Adrenal gland (tissue), 12 donors: Measurements from ENCODE around the gene GLTPD2. TPM values are rescaled to one million over a fixed set of nuclear protein-coding genes. Genes with fewer than 3 reads are reported as not detected.

Source experiments
- DNase-seq, 7 donors: peaks; one replicate each; pipeline ENCODE4 v3.0.0-alpha.2; 2019 to 2020
- H3K27ac ChIP-seq, 5 donors: fragments of 200-600 bp; sonication (generic) in 4 of 5; 1 replicate in 3 of 5; 2 replicates in 2 of 5; pipeline versions ENCODE4 v1.5.1 to v1.8.0; 2016 to 2020; ENCODE audit warnings: mild to moderate bottlenecking in 1 of 5
- H3K27me3 ChIP-seq: fragments of 200-600 bp; 2 replicates; pipeline ENCODE4 v1.8.0; 2021
- H3K36me3 ChIP-seq, 2 donors: fragments of 200-600 bp; replicated peaks in 1 of 2; 1 replicate in 1 of 2; 2 replicates in 1 of 2; pipeline versions ENCODE4 v1.5.1 to v1.8.0; 2018 to 2022
- H3K4me1 ChIP-seq, 2 donors: fragments of 200-600 bp; replicated peaks in 1 of 2; 1 replicate in 1 of 2; 2 replicates in 1 of 2; pipeline versions ENCODE4 v1.5.1 to v1.8.0; 2018 to 2021
- H3K4me3 ChIP-seq, 4 donors: fragments of 200-600 bp; sonication (generic) in 3 of 4; one replicate each; pipeline ENCODE4 v1.5.1; 2016 to 2018
- H3K9me3 ChIP-seq, 3 donors: fragments of 200-600 bp; sonication (generic) in 1 of 3; replicated peaks in 1 of 3; 1 replicate in 2 of 3; 2 replicates in 1 of 3; pipeline versions ENCODE4 v1.5.1 to v1.8.0; 2016 to 2021
- POLR2A ChIP-seq, 2 donors: fragments of 450-650 bp; IDR thresholded peaks; one replicate each; pipeline ENCODE4 v1.6.1; 2017; ENCODE audit warnings: antibody characterized with exemption in 2 of 2, mild to moderate bottlenecking in 2 of 2, moderate library complexity in 1 of 2
- WGBS, 4 donors: extraction: QIAGEN DNeasy Blood & Tissue Kit in 2 of 4; methylation state at CpG; one replicate each; pipeline versions ENCODE4 v1.1.5 to v1.1.7; 2013 to 2017; 5-methylcytosine and 5-hydroxymethylcytosine counted together
- intact Hi-C, 2 donors: fragments of 100-400 bp; cut with DNase I; formaldehyde crosslinking; loops; one replicate each; pipeline versions ENCODE4 v1.14.1 to v1.15.0; 2022 to 2023
- polyA plus RNA-seq, 3 donors: library from polyadenylated mRNA; stranded (reverse); fragments of 200-250 nt in 2 of 3; fragments of 350-450 nt in 1 of 3; fragmentation: Illumina TruSeq in 1 of 3; extraction: RNeasy Lipid Tissue Mini Kit (QIAGEN cat#74804) in 1 of 3; gene quantifications; one replicate each; pipeline ENCODE4 v1.2.3, GENCODE V29; 2013 to 2014
- total RNA-seq, 9 donors: library from RNA; depleted of rRNA in 4 of 9; stranded (reverse); fragments of >200 nt in 4 of 9; fragments of 120-200 nt in 1 of 9; fragmentation: NEBNext Ultra II Directional in 1 of 9; extraction: Animal tissue kit (Norgen Biotek cat#: 25700) in 1 of 9; gene quantifications; one replicate each; pipeline versions ENCODE4 v1.1.0 to v1.2.4, GENCODE V29; 2013 to 2023
- TF ChIP-seq, protein P1 (sequence below), 6 experiments: fragments of 450-650 bp in 4 of 6; fragments of 200-600 bp in 2 of 6; sonication (generic) in 1 of 6; IDR thresholded peaks; 1 replicate in 5 of 6; 2 replicates in 1 of 6; pipeline versions ENCODE4 v1.5.1 to v1.8.0; 2016 to 2021; ENCODE audit warnings: antibody characterized with exemption in 6 of 6, mild to moderate bottlenecking in 2 of 6, moderate library complexity in 1 of 6
- donor health status: healthy with polysubstance abuse.
- donor health status: Bipolar disorder and iron deficiency.
- donor health status: DM: yes; HTN: yes; CAD: no.
- donor health status: DM: no; HTN: no; CAD: no.
- donor health status: DM: no; HTN: no; CAD: no.
- donor health status: DM: yes; HTN: yes; CAD: no.

GLTPD2 gene
- total and polyA plus RNA-seq, 12 donors = not detected

DNA sequence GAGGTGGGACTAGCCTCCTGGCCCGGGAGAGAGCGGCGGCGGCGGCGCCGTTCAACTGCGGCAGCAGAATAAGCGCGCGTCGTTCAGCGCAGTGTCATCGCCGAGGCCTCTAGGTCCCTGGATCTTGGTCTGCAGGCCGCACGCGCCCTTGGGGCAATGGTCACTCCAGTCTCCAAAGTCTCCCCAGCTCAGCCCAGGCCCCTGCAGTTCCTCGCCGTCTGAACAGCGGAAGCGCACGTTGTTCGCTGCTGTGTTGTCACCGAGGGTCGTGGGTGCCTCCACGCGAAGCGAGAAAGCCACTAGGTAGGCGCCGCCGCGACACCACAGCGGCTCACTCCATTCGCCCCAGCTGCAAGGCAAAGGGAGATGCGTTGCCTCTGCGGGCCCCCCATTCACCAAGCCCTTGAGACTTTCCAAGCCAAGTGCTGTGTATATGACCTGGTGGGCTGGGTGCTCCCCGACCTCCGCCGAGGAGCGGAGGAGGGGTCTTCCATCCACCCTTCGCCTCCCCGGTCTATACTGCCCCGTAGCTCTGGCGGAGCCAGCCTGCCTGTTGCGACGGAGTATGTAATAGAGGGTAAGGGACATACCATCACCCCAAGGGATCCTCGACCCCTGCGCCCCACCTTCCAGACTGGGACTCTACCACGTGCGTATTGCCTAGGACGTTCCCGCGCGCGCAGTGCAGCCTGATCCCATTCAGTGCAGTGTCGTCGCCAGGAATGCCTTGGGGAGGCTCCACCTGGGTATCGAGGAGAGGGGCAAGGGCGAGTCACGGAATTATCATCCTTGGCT lies 3.3 kb upstream of the GLTPD2 start:
- peaks cover 25% of the 10 kb centered on the region for H3K27me3 ChIP-seq

DNA sequence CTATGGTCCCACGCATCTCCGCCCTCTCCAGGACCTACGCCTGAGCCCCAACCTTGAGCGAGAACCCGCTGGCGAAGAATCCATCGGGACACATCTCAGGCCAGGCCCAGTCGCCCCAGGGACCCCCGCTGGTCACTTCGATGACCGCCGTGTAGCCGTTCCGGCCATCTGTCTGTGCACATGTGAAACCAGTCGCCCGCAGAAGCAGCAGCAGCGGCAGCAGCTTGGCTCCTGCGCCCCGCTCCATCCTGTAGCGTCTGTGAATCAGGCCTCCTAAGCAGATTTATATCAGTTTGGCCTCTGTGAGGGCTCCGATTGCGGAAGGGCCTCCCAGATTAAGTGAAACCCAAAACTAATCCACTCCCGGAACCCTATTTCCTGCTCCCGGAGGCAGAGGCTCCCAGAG lies 2.7 kb upstream of the GLTPD2 start, which contains the start of gene VMO1:
Gene VMO1 (minus strand): TSS at position 259 of the 406 bp plus-strand sequence. CDS start 12 bp downstream, at position 247.
- H3K27ac ChIP-seq = peak within 1 kb of the TSS in 1 of 5 donors; percentile 29
- H3K4me1 ChIP-seq = peaks cover 4 to 44% of the 10 kb centered on the region in 2 donors
- no peaks in the 10 kb centered on the region for H3K9me3 ChIP-seq
- H3K4me3 ChIP-seq = peak within 1 kb of the TSS in 1 of 4 donors; percentile 36
- DNase-seq = peak in 3 of 7 donors; percentile 40 to 71 (median 47)
- H3K27me3 ChIP-seq = peaks cover 24% of the 10 kb centered on the region
- H3K36me3 ChIP-seq = no peaks in the 10 kb centered on the region
- intact Hi-C loops = loop anchor here in 1 of 2 donors (10.0 kb wide), 1 partner anchor 51 kb away; the partner anchor contains the start of genes CXCL16, MED11 and ZMYND15
- 7 to 13% (median 11%) methylated on average over 9 to 24 of the region's 24 CpGs for WGBS, 4 donors
- no peak for TF ChIP-seq POLR2A (IDR thresholded peaks at IDR 0.05)
- TF ChIP-seq, protein P1, sequence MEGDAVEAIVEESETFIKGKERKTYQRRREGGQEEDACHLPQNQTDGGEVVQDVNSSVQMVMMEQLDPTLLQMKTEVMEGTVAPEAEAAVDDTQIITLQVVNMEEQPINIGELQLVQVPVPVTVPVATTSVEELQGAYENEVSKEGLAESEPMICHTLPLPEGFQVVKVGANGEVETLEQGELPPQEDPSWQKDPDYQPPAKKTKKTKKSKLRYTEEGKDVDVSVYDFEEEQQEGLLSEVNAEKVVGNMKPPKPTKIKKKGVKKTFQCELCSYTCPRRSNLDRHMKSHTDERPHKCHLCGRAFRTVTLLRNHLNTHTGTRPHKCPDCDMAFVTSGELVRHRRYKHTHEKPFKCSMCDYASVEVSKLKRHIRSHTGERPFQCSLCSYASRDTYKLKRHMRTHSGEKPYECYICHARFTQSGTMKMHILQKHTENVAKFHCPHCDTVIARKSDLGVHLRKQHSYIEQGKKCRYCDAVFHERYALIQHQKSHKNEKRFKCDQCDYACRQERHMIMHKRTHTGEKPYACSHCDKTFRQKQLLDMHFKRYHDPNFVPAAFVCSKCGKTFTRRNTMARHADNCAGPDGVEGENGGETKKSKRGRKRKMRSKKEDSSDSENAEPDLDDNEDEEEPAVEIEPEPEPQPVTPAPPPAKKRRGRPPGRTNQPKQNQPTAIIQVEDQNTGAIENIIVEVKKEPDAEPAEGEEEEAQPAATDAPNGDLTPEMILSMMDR (IDR thresholded peaks at IDR 0.05) = no peak

More for the DNA sequence above, 3.3 kb upstream of the GLTPD2 start:
- no peak for TF ChIP-seq POLR2A (IDR thresholded peaks at IDR 0.05)
- TF ChIP-seq, protein P1 (IDR thresholded peaks at IDR 0.05) = no peak
- peak overlapping the region in 1 of 4 donors; percentile 36 for H3K4me3 ChIP-seq
- 13 to 20% (median 16%) methylated on average over 22 to 61 of the region's 61 CpGs for WGBS, 4 donors
- no peaks in the 10 kb centered on the region for H3K9me3 ChIP-seq
- H3K36me3 ChIP-seq = no peaks in the 10 kb centered on the region
- H3K4me1 ChIP-seq = peaks cover under 1 to 41% of the 10 kb centered on the region in 2 donors
- peak overlapping the region in 1 of 5 donors; percentile 29 for H3K27ac ChIP-seq
- intact Hi-C loops = loop anchor here in 1 of 2 donors (10.0 kb wide), 1 partner anchor 51 kb away; the partner anchor contains the start of genes CXCL16, MED11 and ZMYND15
- no peak for DNase-seq

DNA sequence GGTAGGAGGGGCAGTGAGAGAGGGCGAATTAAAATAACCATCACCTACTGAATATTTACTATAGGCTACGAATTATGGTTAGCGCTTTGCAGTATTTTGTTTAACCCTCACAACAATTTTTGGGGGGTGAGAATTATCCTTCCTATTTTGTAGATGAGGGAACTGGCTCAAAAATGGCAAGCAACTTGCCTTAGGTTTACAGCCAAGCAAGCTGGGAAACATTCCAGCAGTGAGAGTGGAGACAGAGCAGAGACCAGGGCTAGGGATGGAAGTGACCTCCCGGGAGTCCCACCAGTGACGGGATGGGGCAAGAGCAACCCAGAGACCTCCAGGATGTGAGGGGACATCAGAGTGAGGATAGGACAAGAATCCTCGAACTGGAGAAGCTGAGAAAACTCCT lies 2.2 kb upstream of the GLTPD2 start:
- no peak for DNase-seq
- peaks cover 24% of the 10 kb centered on the region for H3K27me3 ChIP-seq
- peak overlapping the region in 1 of 5 donors; percentile 29 for H3K27ac ChIP-seq
- H3K36me3 ChIP-seq = no peaks in the 10 kb centered on the region
- H3K4me1 ChIP-seq = peaks cover 4 to 44% of the 10 kb centered on the region in 2 donors
- no peaks in the 10 kb centered on the region for H3K9me3 ChIP-seq
- TF ChIP-seq POLR2A (IDR thresholded peaks at IDR 0.05) = no peak
- TF ChIP-seq, protein P1 (IDR thresholded peaks at IDR 0.05) = no peak
- WGBS, 4 donors = 14 to 39% (median 26%) methylated on average over 6 of the region's 6 CpGs
- intact Hi-C loops = loop anchor here in 1 of 2 donors (10.0 kb wide), 1 partner anchor 52 kb away; the partner anchor contains the start of genes CXCL16, MED11 and ZMYND15
- H3K4me3 ChIP-seq = peak overlapping the region in 1 of 4 donors; percentile 36

DNA sequence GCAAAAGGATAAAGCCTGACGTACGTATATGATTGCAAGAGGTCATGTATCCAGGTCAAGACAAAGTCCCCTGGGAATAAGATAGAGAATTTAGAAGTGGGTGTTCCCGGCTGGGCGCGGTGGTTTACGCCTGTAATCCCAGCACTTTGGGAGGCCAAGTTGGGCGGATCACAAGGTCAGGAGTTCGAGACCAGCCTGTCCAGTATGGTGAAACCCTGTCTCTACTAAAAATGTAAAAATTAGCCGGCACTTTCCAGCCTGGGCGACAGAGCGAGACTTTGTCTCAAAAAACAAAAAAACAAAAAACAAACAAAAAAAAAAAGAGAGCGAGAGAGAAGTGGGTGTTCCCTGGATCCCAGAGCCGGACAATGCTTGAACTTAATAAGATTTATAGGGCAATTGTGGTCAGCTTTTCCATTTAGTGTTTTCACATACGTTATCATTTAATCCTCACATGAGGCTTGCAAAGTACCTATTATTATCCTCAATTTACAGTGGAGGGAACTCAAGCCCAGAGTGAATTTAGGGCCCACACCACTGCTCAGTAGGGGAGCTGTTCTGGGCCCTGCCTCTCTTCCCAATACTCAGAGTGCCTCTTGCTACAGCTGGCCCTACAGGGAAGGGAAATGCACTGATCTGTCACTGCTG lies 481 bp upstream of the GLTPD2 start:
- peaks cover 4 to 44% of the 10 kb centered on the region in 2 donors for H3K4me1 ChIP-seq
- H3K27ac ChIP-seq = no peak overlapping the region
- TF ChIP-seq, protein P1 (IDR thresholded peaks at IDR 0.05) = no peak
- TF ChIP-seq POLR2A (IDR thresholded peaks at IDR 0.05) = no peak
- H3K27me3 ChIP-seq = peaks cover 12% of the 10 kb centered on the region
- intact Hi-C loops = loop anchor here (2.0 to 10.0 kb wide), 3 partner anchors 53 to 103 kb away; partner anchors contain the start of genes CXCL16 (in 1 of the 2), MED11 (in 1 of the 2) and ZMYND15 (in 1 of the 2)
- WGBS, 4 donors = 78 to 79% (median 79%) methylated on average over 14 of the region's 14 CpGs
- no peaks in the 10 kb centered on the region for H3K9me3 ChIP-seq
- H3K36me3 ChIP-seq = no peaks in the 10 kb centered on the region
- no peak overlapping the region for H3K4me3 ChIP-seq
- DNase-seq = no peak
